ENCODE measurements around the gene MGME1. TPM values are rescaled to one million over a fixed set of nuclear protein-coding genes. Genes with fewer than 3 reads are reported as not detected.

The MGME1 gene
- total and polyA plus RNA-seq, 2 of the 13 experiments (the other 11 are each of a cell fraction or from before 2014, with no cell fraction given), result 36.7 to 66.6 TPM

DNA sequence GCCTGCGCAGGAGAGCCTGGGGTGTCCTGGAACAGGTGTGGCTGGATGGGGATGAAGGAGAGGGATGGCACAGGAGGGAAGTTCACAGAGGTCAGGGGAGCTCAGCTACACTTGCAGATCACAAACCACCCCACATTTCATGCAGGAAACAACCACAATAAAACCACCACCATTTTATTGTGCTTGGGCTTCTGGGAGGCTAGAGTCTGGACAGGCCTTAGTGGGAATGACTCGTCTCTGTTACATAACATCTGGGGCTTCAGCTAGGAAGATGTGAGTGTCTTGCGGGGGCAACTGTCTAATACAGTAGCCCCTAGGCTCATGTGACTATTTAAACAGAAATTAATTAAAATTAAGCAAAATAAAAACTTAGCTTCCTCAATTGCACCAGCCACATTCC, 33.6 kb upstream of the MGME1 start:
- in situ Hi-C loops (cut with HindIII; ENCODE audit: extremely low pct_ligation_motif_present, low pct_unique_long_range_greater_than_20kb) (loop anchor here (10.0 kb wide), 1 partner anchor 400 kb away; the partner anchor contains the start of gene BFSP1), intact Hi-C loops (cut with micrococcal nuclease; ENCODE audit: unreplicated experiment) (loop anchor here (5.0 kb wide), 1 partner anchor 213 kb away; no protein-coding TSS in a partner anchor)
- ATAC-seq, result no peak
- peak; percentile 46; the same call in 1 of the 2 replicates for TF ChIP-seq ZNF263 (CRISPR knock-in tag; IDR thresholded peaks at IDR 0.05)
- TF ChIP-seq KLF11 (CRISPR knock-in tag; IDR thresholded peaks at IDR 0.05), result no peak
- no peak for TF ChIP-seq ATF1 (CRISPR knock-in tag; IDR thresholded peaks at IDR 0.05)
- 0 out of 2 replicates have a peak, but pooled peaks have one; percentile 33 for TF ChIP-seq ZNF816 (CRISPR knock-in tag; IDR thresholded peaks at IDR 0.05; ENCODE audit: borderline replicate concordance)
- TF ChIP-seq TEF (CRISPR knock-in tag; IDR thresholded peaks at IDR 0.05), result peak; percentile 49; the same call in 1 of the 2 replicates
- 62% methylated on average over 3 of the region's 3 CpGs for WGBS (ENCODE audit: low lambda C conversion rate)
- Histone ChIP-seq H3K79me2 (ENCODE audit: insufficient read depth, low read length) (no peaks in the 10 kb centered on the region), H3K4me1 (ENCODE audit: insufficient read depth, low read length) (peaks cover 53% of the 10 kb centered on the region), H3K36me3 (replicated peaks in 1 of 2; ENCODE audit: control insufficient read depth in 1 of 2, insufficient read depth in 2 of 2, low read length in 2 of 2) (no peaks in the 10 kb centered on the region), H3K27ac (ENCODE audit: extremely low read length, insufficient read depth, low read length) (no peak overlapping the region), H3K4me3 (replicated peaks in 1 of 3; ENCODE audit: insufficient read depth in 1 of 3, low read depth in 2 of 3, low read length in 3 of 3) (no peak overlapping the region), H3K27me3 (ENCODE audit: control insufficient read depth in 1 of 2, insufficient read depth in 2 of 2, low read length in 2 of 2) (peaks cover 7 to 30% of the 10 kb centered on the region in 2 experiments; a peak in 4 of 5 replicates), H3K4me2 (ENCODE audit: low read depth, low read length) (no peak overlapping the region), H4K20me1 (ENCODE audit: insufficient read depth, low read length) (no peaks in the 10 kb centered on the region), H3K9me3 (ENCODE audit: low read length) (peaks cover 9% of the 10 kb centered on the region; the same call in 1 of the 2 replicates), H3K9ac (ENCODE audit: insufficient read depth, low read depth, low read length) (no peak overlapping the region), H2AFZ (ENCODE audit: low read length) (no peak overlapping the region)
- BruUV-seq (replicated peaks), result no TSS peak
- CTCF ChIA-PET (ENCODE audit: low intra/inter-chr PET ratio, low total read pairs), result no interaction called here
- DNase-seq (ENCODE audit: low spot score), result no peak
- no peak for FAIRE-seq
- POLR2A ChIA-PET, result no interaction called here

DNA sequence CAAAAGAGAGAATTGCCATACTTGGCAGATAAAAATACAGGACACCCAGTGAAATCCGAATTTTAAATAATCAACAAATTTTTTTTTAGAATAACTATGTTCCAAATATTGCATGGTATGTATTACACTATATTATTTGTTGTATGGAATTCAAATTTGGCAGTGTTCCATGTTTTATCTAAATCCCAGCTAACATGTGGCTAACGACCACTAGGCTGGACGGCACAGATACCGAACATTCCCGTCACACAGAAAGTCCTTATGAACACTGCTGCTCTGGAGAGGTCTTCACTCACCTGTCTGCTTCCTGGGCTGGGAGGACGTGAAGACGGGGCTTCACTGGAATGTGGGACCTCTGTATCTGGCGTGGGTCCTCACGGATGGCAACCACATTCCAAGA, 33.1 kb upstream of the MGME1 start:
- Histone ChIP-seq H3K9me3 (ENCODE audit: low read length) (peaks cover 9% of the 10 kb centered on the region; the same call in 1 of the 2 replicates), H3K27me3 (ENCODE audit: control insufficient read depth in 1 of 2, insufficient read depth in 2 of 2, low read length in 2 of 2) (peaks cover 7 to 30% of the 10 kb centered on the region in 2 experiments; a peak in 4 of 5 replicates), H3K79me2 (ENCODE audit: insufficient read depth, low read length) (no peaks in the 10 kb centered on the region), H3K27ac (ENCODE audit: extremely low read length, insufficient read depth, low read length) (no peak overlapping the region), H3K4me2 (ENCODE audit: low read depth, low read length) (no peak overlapping the region), H3K4me1 (ENCODE audit: insufficient read depth, low read length) (peaks cover 59% of the 10 kb centered on the region), H4K20me1 (ENCODE audit: insufficient read depth, low read length) (no peaks in the 10 kb centered on the region), H3K4me3 (replicated peaks in 1 of 3; ENCODE audit: insufficient read depth in 1 of 3, low read depth in 2 of 3, low read length in 3 of 3) (no peak overlapping the region), H3K9ac (ENCODE audit: insufficient read depth, low read depth, low read length) (no peak overlapping the region), H2AFZ (ENCODE audit: low read length) (no peak overlapping the region), H3K36me3 (replicated peaks in 1 of 2; ENCODE audit: control insufficient read depth in 1 of 2, insufficient read depth in 2 of 2, low read length in 2 of 2) (no peaks in the 10 kb centered on the region)
- in situ Hi-C loops (cut with HindIII; ENCODE audit: extremely low pct_ligation_motif_present, low pct_unique_long_range_greater_than_20kb) (loop anchor here (10.0 kb wide), 1 partner anchor 401 kb away; the partner anchor contains the start of gene BFSP1), intact Hi-C loops (cut with micrococcal nuclease; ENCODE audit: unreplicated experiment) (loop anchor here (5.0 kb wide), 1 partner anchor 213 kb away; no protein-coding TSS in a partner anchor)
- POLR2A ChIA-PET, result no interaction called here
- ATAC-seq, result no peak
- no TSS peak for BruUV-seq (replicated peaks)
- 63% methylated on average over 9 of the region's 9 CpGs for WGBS (ENCODE audit: low lambda C conversion rate)
- no peak for DNase-seq (ENCODE audit: low spot score)
- no peak for FAIRE-seq
- CTCF ChIA-PET (ENCODE audit: low intra/inter-chr PET ratio, low total read pairs), result no interaction called here
- TF ChIP-seq SMARCE1 (IDR thresholded peaks at IDR 0.05; ENCODE audit: borderline replicate concordance) (no peak), SMARCC2 (IDR thresholded peaks at IDR 0.05) (no peak), ZNF256 (CRISPR knock-in tag; conservative IDR thresholded peaks at IDR 0.05) (no peak), ZNF768 (CRISPR knock-in tag; IDR thresholded peaks at IDR 0.05) (no peak), SRF (IDR thresholded peaks at IDR 0.05; ENCODE audit: low read depth, low read length) (no peak), ZNF317 (CRISPR knock-in tag; IDR thresholded peaks at IDR 0.05) (no peak), SMAD1 (CRISPR knock-in tag; IDR thresholded peaks at IDR 0.05; ENCODE audit: borderline replicate concordance, low read depth) (no peak), ZNF713 (CRISPR knock-in tag; IDR thresholded peaks at IDR 0.05) (no peak), ATRX (CRISPR knock-in tag; IDR thresholded peaks at IDR 0.05; ENCODE audit: borderline replicate concordance) (no peak)
- TF ChIP-seq, protein P1, sequence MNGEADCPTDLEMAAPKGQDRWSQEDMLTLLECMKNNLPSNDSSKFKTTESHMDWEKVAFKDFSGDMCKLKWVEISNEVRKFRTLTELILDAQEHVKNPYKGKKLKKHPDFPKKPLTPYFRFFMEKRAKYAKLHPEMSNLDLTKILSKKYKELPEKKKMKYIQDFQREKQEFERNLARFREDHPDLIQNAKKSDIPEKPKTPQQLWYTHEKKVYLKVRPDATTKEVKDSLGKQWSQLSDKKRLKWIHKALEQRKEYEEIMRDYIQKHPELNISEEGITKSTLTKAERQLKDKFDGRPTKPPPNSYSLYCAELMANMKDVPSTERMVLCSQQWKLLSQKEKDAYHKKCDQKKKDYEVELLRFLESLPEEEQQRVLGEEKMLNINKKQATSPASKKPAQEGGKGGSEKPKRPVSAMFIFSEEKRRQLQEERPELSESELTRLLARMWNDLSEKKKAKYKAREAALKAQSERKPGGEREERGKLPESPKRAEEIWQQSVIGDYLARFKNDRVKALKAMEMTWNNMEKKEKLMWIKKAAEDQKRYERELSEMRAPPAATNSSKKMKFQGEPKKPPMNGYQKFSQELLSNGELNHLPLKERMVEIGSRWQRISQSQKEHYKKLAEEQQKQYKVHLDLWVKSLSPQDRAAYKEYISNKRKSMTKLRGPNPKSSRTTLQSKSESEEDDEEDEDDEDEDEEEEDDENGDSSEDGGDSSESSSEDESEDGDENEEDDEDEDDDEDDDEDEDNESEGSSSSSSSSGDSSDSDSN (CRISPR knock-in tag; IDR thresholded peaks at IDR 0.05), result no peak
- TF ChIP-seq, protein P2, sequence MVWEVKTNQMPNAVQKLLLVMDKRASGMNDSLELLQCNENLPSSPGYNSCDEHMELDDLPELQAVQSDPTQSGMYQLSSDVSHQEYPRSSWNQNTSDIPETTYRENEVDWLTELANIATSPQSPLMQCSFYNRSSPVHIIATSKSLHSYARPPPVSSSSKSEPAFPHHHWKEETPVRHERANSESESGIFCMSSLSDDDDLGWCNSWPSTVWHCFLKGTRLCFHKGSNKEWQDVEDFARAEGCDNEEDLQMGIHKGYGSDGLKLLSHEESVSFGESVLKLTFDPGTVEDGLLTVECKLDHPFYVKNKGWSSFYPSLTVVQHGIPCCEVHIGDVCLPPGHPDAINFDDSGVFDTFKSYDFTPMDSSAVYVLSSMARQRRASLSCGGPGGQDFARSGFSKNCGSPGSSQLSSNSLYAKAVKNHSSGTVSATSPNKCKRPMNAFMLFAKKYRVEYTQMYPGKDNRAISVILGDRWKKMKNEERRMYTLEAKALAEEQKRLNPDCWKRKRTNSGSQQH (CRISPR knock-in tag; IDR thresholded peaks at IDR 0.05; ENCODE audit: low read depth), result no peak

All from HepG2 (cell line).